Measurements from ENCODE around the gene OSBPL5.

- TF ChIP-seq CTCF (IDR thresholded peaks at IDR 0.05) (no peak), POLR2A (IDR thresholded peaks at IDR 0.05) (no peak)
Measured at GRCh38 chr11:3115321-3115720, 49.8 kb downstream of the OSBPL5 start.

Measured in uterus (tissue), 2 donors.